GM18520 (cell line): ENCODE measurements around the gene NKAIN1.

Source experiments
- ATAC-seq: cut with Tn5 transposase; IDR thresholded peaks from one replicate; pipeline ENCODE4 v1.9.1; 2021; ENCODE audit not compliant: unreplicated experiment

NKAIN1 gene

DNA sequence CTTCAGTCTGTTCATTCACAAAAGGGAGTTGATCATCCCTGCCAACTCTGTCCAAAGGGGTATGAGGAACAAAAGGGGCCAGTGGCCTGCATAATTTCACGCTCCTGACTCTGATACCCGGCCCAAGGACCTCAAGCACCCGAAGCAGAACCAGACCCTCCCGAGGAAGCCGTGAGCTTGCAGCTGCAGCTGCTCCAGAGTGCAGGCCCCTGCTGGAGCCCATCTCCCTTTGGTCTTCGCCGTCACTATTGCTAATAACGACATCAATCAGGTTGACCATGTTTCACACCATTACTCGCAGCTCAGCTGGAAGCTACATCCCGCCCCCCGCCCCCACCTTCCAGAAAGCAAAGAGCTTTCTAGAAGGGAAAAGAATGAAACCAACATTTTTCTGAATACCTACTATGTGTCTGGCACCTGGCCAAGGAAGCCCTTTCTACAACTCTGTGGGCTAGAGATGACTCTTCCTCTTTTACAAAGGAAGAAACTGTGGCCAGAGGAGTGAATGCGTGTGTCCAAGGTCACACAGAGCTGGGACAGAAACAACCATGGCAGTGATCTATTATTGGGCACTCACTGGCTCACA is 5.5 kb downstream of the NKAIN1 start:
- ATAC-seq = no peak

DNA sequence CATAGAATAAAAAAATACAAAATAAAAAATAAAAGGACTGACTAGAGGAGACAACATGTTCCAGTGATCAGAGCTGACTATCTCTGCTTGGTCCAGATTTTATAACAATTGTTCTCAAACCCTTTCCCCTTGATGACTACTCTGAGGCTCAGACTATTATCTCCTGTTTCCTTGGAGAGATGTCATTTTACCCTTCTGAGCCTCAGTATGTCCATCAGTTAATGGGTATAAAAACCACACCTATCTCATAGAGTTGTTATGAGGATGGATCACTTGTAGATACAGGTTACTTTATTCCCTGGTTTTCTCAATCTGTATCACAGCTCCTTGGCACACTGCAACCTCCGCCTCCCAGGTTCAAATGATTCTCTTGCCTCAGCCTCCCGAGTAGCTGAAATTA is 7.0 kb downstream of the NKAIN1 start:
- no peak for ATAC-seq

DNA sequence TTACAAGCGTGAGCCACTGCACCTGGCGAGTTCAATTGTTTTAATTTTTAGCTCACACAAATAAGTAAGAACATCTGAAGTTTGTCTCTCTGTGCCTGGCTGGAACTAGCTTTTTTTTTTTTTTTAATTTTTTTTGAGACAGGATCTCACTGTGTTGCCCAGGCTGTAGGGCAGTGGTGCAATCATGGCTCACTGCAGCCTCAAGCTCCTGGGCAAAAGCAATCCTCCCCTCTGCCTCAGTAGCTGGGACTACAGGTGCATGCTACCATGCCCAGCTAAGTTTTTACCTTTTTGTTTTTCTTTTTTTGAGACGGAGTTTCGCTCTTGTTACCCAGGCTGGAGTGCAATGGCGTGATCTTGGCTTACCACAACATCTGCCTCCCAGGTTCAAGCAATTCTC is 7.9 kb downstream of the NKAIN1 start:
- ATAC-seq = no peak

DNA sequence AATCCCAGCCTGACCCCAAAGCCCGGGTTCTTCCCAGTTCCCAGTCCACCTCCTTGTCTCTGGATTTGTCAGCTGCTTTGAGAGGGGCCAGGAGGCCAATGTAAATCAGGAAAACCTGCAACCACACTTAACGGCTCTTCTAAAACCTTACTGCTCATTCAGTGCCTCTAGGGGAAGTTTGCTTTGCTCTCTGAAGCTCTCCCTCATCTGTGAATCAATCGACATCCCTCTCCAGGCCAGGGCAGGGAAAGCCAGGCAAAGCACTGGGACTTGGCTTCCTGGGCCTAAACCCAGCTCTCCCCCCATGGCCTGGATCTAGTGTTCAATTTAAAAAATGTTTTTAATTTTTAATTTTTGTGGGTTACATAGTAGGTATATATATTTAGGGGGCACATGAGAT is 9.3 kb downstream of the NKAIN1 start:
- ATAC-seq = no peak

DNA sequence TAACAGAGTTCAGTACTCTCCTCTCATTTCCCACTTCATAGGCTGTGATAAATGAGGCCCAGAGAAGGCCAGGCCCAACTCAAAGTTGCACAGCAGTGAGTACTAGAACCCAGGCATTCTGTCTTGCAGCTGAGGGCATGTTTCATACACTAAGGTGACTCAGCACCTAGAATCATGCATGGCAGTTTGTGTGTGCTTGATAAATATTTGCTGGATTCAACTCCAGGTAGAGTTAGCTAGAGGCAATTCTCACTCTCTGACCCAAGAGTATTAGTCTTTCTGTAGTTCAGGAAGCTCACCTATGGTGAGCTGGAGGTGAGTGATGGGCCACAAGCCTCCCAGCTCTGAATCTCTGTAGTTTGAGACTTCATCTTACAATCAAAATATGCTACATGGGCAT is 10.7 kb downstream of the NKAIN1 start:
- no peak for ATAC-seq

DNA sequence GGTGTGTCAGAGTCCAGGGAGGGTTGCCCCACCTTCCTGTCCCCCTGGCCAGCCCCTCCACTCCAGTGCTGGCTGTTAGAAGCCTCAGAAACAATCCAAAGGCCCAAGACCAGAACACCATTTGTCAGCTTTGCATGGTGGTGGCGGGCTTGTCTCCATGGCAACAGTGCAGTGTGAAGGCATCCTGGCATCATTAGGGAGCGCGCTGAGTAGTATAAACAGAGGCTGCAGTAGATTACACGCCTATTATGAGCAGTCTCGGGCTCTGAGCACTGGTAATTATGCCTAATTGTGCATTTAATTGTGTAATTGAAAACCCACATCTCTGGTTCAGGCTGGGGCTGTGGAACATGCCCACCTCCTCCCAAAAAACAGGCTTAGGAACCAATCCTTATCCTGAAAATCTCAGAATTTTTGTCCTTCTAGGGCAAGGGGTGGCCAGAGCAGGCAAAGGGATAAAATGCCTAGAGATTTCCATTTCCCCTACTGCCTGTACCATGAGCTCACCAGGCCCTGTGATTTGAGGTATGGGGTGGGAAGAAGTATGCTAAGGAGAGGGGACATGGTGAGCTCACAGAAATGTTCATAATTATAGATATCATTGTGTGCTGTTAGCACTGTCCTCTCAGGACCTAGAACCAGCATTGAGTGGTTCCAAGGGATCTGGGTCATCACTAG is 11.7 kb downstream of the NKAIN1 start:
- ATAC-seq = no peak

DNA sequence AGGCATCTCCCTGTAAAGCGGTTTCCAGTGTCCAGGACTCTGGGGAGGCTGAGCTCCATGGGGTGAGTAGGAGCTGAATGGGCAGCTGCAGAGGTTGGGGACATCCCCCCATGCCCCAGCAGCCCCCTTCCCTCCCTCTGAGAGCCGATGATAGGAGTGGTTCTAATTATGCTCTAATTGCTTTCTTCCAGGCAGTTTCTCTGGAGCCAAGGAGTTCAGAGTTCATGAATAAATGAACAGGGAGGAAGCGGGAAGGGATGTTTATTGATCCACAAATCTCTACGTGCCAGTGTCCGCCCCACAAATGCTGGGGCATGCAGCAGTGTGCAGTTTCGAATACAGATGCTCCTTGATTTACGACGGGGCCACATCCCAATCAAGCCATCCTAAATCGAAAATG is 15.6 kb downstream of the NKAIN1 start:
- ATAC-seq = no peak

DNA sequence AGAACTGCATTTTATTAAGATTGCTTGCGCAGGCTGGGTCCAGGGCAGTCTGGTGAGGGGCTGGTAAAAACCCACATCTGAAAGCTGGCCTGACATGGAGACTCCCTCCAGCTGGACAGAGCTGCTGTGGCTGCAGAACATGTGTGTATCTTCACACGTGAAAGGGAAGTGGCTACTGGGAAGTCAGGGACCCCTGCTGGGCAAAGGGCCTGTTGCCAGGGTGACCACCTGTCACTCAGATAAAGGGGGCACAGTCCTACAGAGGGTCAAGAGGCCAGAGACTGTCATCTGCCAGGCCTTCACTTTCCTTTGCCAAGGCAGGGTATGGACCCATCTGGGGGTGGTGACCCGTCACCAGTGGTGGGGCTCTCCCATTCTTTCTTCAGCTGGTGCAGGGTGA is 17.5 kb downstream of the NKAIN1 start:
- ATAC-seq = no peak

DNA sequence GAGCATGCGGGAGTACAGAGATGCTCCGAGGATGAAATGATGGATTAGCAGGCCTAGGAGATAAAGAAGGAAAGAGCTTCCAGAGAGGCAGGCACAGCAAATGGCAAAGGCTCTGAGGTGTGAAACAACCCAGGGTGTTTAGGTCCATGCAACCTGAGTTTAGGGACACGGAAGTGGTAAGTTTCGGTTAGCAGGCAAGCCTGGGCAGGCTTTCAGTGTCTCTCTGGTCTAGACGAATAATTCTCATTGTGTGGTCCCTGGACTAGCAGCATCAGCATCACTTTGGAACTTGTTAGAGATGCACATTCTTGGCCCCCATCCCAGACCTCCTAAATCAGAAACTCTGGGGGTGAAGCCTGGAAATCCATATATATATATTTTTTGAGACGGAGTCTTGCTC is 18.6 kb downstream of the NKAIN1 start:
- no peak for ATAC-seq

DNA sequence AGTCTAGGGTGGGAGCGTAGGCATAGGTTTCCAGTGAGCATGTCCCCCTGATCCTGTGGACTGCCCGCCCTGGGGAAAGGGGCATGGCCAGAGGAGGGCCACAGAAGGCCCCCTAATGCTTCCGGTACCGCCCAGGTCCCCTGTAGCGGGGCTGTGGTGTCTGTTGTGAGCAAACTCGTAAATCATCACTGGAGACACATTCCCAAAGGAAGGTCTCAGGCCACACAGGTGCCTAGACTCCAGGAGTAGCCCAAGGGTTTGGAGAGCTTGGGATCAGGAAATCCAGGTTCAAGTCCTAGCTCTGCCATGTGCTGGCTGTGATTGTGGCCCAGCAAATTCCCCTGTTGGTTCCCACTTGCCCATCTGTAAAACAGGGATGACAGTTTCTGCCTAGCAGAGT is 20.2 kb downstream of the NKAIN1 start:
- ATAC-seq = no peak

DNA sequence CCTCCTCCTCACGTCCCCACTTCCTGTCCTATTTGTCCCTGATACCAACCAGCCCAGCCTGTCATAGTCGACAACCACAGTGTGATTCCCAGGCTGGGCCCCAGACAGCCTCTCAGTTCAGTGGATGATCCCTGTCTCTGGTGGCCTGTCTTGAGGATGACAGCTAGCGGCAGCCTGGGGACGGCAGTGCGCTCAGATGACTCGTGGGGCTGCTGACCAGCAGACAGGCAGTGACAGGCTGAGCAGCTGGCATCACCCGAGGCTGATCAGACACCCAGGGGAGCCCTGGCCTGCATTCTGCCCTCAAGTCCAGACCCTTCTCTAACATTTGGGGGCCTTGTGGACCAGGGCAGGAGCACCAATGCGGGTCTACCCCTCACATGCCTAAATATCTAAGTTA is 21.0 kb downstream of the NKAIN1 start:
- no peak for ATAC-seq

DNA sequence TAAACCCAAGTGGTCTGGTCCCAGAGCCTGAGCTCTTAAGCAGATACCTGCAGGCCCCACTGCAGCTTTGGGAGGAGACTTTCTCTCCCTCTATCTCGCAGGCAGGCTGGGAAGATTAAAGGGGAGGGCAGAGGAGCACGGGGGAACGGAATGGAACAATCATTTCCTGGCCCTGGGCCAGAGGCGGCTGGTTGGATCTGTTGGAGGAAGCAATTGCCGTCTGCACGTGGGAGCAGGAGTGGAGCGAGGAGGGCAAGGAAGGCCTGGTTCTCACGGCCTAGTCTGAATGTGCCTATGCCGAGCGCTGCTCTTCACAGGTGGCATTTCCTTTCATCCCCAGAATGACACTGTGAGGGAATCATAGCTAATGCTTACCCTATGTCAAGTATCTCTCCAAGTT is 23.7 kb downstream of the NKAIN1 start:
- ATAC-seq = no peak

DNA sequence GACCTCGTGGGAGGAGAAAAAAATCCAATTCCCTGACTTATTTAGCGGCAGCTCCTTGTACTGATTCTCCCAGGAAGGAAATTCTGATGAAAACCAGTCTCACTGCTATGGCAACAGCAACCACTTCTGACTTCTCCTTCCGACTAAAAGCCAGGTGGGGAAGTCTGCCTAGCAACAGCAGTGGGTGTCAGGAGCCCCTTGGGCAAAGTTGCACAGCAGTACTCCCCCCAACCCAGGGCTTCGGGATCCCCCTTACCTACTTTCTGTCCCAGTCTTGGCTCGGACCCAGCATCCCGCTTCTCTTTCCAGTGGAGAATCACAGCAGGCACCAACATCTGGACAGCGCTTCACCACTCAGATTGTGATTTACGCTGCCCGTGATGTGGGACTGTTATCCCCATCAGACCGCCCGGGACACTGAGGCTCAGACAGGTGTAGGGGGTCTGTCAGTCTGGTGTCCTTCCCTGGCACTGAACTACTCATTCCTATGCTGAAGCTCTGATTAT is 24.6 kb downstream of the NKAIN1 start:
- no peak for ATAC-seq

DNA sequence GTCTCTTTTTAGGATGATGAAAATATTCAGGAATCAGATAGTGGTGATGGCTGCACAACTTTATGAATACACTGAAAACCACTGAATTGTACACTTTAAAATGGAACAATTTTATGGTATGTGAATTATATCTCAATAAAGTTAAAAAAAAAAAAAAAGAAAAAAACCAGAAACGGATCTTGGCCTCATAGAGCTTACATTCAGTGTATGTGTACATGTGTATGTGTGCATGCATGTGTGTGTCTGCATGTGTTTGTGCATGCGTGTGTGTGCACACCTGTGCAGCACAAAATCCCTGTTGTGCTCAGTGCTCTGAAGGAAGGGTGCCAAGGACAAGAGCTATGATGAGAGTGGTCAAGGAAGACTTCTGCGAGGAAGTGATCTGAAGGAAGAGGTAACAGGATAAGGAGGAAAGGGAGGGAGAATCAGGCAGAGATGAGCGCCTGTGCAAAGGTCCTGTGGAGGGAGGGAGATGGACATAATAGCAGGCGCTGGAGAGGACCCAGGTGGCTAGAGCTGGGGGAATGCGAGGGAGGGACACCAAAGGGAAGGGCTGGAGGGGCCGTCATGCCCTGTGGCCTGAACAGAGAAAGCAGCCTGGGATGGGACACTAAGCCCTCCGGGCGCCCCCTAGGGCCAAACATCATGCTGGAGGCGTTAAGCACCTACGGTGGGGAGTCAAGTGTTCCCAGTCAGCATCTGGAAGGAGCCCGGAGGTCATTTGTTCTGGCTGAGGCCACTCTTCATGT is 25.2 kb downstream of the NKAIN1 start:
- no peak for ATAC-seq

DNA sequence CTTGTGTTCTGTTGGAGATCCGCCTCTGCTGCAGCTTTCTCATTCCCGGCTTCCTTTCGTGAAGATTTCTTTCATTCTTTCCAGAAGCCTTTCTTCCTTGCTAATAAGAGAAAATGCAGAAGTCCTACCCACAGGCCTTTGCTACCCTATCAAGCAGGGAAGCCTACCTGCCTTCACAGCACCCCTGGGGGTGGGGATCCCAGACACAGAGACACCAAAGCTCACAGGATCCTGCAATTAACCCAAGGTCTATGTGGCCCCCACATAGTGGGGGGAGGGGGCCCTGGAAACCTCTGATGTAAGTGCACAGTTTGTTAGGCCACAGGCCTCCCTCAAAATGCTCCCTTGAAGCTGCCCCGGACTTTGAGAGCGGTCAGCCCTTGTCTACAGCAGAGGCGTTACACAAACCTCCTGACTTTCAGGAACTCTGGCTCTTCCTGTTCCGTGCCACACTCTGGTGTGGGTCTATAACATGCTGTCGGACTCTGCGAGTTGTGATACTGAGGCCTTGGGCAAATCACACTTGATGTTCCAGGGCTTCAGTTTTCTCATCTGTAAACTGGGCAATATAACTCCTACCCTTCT is 31.2 kb downstream of the NKAIN1 start:
- no peak for ATAC-seq

DNA sequence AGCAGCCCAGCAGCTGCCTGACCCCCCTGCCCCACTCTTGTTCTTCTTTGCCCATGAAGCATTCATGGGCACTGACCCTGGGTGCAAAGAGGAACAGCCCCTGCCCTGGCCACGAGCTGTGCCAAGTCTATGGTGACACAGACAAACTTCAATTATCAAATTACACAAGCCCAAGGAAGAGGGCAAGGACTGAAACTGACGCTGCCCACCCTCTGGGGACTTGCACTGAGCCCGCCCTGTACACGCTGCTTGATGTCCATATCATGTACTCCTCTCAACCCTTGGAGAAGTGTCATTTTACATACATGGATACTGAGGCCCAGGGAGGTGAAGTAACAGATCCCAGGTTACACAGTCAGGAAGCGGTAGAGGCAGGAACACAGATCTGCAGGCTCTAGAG is 32.1 kb downstream of the NKAIN1 start:
- ATAC-seq = no peak

DNA sequence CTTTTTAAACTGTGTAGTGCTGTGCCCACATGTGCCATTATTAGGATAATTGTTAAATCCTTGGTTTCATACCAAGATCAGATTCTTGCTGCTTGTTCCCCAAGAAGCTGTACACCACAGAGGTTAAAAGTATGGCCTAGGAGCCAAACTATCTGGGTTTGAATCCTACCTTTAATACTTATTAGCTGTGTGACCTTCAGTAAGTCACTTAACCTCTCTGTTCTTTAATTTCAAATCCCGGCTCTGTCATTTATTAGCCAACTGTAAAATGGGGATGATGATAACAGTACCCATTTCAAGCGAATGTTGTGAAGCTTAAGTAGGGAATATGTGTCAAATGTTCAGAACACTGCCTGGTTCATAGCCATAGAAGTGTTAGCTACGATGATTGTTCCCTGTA is 32.6 kb downstream of the NKAIN1 start:
- no peak for ATAC-seq

DNA sequence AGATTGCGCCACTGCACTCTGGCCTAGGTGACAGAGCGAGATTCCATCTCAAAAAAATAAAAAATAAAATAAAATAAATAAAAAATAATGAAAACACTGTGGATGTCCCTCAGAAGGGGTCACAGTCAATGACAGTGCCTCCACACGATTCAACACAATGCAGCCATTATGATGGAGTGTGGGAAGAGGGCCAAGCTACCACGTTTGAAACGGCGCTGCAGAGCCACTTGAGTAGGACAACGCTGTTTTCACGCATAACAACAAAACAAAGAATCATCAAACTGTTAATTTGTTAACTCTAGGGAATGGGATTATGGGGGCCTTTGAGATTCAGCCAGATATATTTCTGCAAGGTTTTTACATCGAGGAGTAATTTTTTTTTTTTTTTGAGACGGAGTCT is 36.5 kb downstream of the NKAIN1 start:
- ATAC-seq = no peak

DNA sequence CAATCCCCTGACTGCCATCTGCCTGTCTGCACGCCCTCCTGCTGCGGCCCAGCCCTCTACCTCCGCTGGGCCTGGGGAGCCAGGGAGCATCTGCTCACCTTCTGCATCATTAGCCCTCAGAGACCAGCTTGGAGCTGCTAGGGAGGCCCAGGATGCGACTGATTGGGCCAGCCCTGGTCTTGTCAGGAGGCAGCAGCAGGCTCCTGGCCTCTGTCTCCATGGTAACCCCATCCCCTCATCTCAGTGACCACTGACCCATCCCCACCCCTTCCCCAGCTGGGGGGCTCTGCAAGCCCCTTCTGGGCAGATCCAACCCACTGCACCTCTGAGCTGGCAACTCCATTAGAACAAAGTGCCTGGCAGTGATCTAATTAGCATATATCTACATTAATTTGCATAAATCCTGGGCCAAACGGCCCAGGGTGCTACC is 37.7 kb downstream of the NKAIN1 start:
- ATAC-seq = no peak

DNA sequence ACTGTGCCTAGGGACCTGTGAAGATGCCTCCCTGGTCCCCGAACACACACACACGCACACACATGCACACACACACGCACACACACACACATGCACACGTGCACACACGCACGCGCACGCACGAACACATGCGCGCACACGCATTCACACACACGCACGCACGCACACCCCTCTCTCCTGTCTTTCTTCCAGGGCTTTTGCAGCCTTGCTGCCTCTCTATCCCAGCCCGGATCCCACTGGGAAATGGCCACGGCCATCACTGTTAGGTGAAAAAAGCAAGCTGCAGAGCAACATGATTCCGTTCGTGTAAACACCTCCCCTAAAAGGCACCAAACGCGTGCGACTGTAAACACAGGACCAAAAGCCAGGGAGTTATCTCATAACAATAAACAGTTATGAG is 39.7 kb downstream of the NKAIN1 start:
- no peak for ATAC-seq

DNA sequence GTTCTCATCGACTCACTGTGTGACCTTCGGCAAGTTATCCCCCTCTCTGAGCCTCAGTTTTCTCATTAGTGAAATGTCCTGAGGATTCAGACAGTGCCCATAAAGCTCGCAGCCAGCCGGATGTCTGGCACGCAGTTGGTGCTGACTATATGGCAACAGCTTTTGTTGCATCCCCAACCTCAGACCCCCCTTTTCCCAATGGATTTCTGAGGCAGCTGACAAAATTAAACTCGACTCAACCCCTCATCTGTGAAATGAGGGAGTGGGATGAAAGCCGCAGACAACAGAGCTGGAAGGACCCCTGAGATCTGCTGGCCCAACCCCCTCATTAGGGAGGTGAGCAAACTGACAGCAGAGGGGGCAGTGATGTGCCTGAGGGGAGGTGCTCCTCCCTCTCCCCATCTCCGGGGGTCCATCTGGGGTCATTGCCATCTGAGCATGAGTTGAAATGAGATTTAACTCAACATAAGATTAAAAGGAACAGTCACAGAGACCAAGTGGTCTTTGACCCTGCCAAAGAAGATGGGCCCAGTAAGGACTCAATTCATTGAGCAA is 40.4 kb downstream of the NKAIN1 start:
- ATAC-seq = no peak

DNA sequence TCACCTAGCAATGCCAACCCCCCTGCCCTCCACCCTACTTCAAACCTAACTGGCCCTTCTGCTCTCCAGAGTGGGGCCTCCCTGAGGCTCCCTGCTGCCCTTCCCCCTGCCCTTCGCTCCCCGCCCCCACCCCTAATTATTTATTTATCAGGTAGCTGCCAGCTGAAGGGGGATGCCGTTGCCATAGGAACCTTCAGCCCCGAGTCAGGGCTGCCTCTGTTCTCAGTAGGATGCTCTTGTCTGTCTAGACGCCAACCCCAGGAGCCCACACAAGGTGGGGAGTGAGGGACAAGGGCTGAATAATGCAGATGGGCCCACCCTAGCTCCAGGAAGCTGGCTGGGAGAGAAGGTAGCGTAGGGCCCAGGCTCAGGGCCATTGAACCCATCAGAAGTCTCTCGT is 41.1 kb downstream of the NKAIN1 start:
- no peak for ATAC-seq
